Measurements from ENCODE around the gene SDR39U1. TPM values are rescaled to one million over a fixed set of nuclear protein-coding genes. Genes with fewer than 3 reads are reported as not detected.

The SDR39U1 gene
- total and polyA plus RNA-seq, 10 of the 15 experiments (the other 5 are each of a cell fraction or from before 2014, with no cell fraction given): 14.0 to 89.3 (median 42.2) TPM

DNA sequence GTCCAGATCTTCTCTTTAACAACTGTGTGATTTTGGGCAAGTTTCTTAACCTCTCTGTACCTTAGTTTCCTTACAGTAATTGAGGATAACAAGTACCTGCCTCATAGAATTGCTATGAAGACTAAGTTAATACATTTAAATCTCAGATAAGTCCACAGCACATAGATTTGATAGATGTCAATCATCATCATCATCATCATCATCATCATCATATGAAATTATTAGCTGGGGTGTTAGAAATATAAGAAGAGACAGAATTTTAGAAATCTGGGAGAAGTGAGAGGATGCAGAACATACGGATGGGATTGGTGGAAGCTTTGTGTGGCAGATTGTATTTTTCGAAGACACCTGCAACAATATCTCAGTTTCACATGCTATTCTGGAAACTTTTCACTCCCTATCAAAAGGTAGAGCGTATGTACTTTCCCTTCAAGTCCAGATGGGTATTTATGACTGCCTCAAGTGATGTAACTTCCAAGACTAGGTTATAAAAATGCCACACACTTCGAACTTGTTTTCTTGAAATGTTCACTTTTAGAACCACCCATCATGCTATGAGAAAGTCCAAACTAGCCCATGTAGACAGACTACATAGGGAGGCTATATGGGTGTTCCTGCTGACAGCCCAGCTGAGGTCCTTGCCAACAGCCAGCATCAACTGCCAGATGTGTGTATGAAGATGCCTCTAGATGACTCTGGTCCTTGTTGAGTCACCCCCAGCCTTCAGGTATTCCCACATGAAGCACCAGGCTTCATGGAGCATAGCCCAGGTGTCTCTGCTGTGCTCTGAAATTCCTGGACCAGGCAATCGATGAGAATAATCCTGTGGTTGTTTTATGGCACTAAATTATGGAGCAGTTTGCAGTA is 20.7 kb upstream of the SDR39U1 start (continued):
- TF ChIP-seq EZH2 (IDR thresholded peaks at IDR 0.05; ENCODE audit: borderline replicate concordance, control insufficient read depth, low read depth, low read length) (no peak), KDM1A (IDR thresholded peaks at IDR 0.05; ENCODE audit: borderline replicate concordance) (no peak), TCF12 (IDR thresholded peaks at IDR 0.05; ENCODE audit: low read depth, low read length) (peak; percentile 17; the same call in 1 of the 2 replicates), CBFB (IDR thresholded peaks at IDR 0.05; ENCODE audit: low read depth) (no peak), STAT1 (conservative IDR thresholded peaks at IDR 0.05) (no peak), ATF7 (IDR thresholded peaks at IDR 0.05; ENCODE audit: low read depth) (no peak), KAT2A (conservative IDR thresholded peaks at IDR 0.05; ENCODE audit: control insufficient read depth, low read depth, low read length) (no peak), SMC3 (IDR thresholded peaks at IDR 0.05; ENCODE audit: borderline replicate concordance, low read length) (no peak), DPF2 (IDR thresholded peaks at IDR 0.05) (no peak), EGR1 (IDR thresholded peaks at IDR 0.05; ENCODE audit: borderline replicate concordance in 1 of 2, low read depth in 2 of 2, low read length in 2 of 2) (no peak), HDAC2 (IDR thresholded peaks at IDR 0.05) (no peak), ASH2L (IDR thresholded peaks at IDR 0.05; ENCODE audit: borderline replicate concordance, low read depth) (no peak), ZBED1 (IDR thresholded peaks at IDR 0.05; ENCODE audit: borderline replicate concordance) (no peak; the same call in 1 of the 2 replicates), MTA3 (IDR thresholded peaks at IDR 0.05; ENCODE audit: borderline replicate concordance, low read length) (no peak), EED (IDR thresholded peaks at IDR 0.05; ENCODE audit: low read depth) (no peak), RAD51 (IDR thresholded peaks at IDR 0.05) (no peak), RAD21 (IDR thresholded peaks at IDR 0.05; ENCODE audit: insufficient read depth, low read depth, low read length) (no peak), SREBF1 (IDR thresholded peaks at IDR 0.05; ENCODE audit: low read length) (no peak)
- TF ChIP-seq, protein P1, sequence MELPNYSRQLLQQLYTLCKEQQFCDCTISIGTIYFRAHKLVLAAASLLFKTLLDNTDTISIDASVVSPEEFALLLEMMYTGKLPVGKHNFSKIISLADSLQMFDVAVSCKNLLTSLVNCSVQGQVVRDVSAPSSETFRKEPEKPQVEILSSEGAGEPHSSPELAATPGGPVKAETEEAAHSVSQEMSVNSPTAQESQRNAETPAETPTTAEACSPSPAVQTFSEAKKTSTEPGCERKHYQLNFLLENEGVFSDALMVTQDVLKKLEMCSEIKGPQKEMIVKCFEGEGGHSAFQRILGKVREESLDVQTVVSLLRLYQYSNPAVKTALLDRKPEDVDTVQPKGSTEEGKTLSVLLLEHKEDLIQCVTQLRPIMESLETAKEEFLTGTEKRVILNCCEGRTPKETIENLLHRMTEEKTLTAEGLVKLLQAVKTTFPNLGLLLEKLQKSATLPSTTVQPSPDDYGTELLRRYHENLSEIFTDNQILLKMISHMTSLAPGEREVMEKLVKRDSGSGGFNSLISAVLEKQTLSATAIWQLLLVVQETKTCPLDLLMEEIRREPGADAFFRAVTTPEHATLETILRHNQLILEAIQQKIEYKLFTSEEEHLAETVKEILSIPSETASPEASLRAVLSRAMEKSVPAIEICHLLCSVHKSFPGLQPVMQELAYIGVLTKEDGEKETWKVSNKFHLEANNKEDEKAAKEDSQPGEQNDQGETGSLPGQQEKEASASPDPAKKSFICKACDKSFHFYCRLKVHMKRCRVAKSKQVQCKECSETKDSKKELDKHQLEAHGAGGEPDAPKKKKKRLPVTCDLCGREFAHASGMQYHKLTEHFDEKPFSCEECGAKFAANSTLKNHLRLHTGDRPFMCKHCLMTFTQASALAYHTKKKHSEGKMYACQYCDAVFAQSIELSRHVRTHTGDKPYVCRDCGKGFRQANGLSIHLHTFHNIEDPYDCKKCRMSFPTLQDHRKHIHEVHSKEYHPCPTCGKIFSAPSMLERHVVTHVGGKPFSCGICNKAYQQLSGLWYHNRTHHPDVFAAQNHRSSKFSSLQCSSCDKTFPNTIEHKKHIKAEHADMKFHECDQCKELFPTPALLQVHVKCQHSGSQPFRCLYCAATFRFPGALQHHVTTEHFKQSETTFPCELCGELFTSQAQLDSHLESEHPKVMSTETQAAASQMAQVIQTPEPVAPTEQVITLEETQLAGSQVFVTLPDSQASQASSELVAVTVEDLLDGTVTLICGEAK (IDR thresholded peaks at IDR 0.05; ENCODE audit: borderline replicate concordance): no peak
- TF ChIP-seq, protein P2, sequence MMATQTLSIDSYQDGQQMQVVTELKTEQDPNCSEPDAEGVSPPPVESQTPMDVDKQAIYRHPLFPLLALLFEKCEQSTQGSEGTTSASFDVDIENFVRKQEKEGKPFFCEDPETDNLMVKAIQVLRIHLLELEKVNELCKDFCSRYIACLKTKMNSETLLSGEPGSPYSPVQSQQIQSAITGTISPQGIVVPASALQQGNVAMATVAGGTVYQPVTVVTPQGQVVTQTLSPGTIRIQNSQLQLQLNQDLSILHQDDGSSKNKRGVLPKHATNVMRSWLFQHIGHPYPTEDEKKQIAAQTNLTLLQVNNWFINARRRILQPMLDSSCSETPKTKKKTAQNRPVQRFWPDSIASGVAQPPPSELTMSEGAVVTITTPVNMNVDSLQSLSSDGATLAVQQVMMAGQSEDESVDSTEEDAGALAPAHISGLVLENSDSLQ (IDR thresholded peaks at IDR 0.05): 0 out of 2 replicates have a peak, but pooled peaks have one; percentile 20
- TF ChIP-seq, protein P3, sequence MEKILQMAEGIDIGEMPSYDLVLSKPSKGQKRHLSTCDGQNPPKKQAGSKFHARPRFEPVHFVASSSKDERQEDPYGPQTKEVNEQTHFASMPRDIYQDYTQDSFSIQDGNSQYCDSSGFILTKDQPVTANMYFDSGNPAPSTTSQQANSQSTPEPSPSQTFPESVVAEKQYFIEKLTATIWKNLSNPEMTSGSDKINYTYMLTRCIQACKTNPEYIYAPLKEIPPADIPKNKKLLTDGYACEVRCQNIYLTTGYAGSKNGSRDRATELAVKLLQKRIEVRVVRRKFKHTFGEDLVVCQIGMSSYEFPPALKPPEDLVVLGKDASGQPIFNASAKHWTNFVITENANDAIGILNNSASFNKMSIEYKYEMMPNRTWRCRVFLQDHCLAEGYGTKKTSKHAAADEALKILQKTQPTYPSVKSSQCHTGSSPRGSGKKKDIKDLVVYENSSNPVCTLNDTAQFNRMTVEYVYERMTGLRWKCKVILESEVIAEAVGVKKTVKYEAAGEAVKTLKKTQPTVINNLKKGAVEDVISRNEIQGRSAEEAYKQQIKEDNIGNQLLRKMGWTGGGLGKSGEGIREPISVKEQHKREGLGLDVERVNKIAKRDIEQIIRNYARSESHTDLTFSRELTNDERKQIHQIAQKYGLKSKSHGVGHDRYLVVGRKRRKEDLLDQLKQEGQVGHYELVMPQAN (conservative IDR thresholded peaks at IDR 0.05): no peak
